GM10847 (cell line): Measurements from ENCODE around the gene MATN4.

Source experiments
- POLR2A ChIP-seq: IDR thresholded peaks from 2 replicates; pipeline ENCODE4 v1.6.1; 2011; ENCODE audit not compliant: insufficient read length; ENCODE audit errors: extremely low read depth

MATN4 gene

GRCh38 chr20:45257161-45257560 lies 50.9 kb downstream of the MATN4 start:
- no peak for TF ChIP-seq POLR2A

DNA sequence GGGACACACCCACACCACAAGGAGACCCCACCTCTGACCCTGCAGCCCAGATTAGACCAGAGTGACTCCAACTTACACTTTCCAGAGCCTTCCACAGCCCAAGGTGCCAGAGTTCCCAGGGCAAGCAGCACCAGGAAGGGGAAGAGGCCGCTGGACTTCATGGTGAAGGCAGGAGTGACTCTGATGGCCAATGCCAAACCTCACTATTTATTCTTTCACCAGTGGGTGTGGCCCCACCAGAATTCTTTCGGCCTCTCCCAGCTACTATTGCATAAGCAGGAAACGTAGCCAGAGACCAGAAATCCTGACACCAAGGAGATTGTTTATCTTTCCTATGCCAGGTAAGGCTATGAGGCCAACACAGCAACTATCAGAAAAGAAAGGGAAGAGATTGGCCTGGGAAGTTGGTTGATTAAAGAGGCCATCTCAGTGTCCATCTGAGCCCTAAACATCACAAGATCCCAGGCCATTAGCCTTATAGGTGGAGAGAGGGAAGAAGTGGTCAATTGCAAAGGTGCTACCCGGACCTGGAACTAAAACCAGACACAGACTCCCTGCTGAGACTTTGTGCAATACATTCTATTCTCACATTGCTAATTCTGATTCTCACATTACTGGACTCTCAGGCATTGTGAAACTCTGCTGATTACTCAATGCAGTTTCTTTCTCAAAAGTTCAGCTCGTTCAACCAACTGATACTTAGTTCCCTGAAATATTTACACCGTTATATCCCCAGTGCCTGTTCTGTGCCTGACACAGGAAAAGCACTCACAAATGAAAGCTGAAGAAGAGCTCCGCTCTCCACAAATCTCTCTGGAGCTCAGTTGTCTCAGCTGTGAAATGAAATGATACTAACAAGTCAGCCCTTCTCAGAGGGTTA lies 53.5 kb downstream of the MATN4 start, which contains the start of gene SLPI:
SLPI (minus strand) TSS at position 182 of the 880 bp plus-strand sequence; CDS start at position 161, 21 bp downstream.
- TF ChIP-seq POLR2A, result no peak

GRCh38 chr20:45253261-45253660 lies 54.8 kb downstream of the MATN4 start:
- TF ChIP-seq POLR2A, result no peak

GRCh38 chr20:45251884-45252560 lies 56.1 kb downstream of the MATN4 start:
- no peak for TF ChIP-seq POLR2A

DNA sequence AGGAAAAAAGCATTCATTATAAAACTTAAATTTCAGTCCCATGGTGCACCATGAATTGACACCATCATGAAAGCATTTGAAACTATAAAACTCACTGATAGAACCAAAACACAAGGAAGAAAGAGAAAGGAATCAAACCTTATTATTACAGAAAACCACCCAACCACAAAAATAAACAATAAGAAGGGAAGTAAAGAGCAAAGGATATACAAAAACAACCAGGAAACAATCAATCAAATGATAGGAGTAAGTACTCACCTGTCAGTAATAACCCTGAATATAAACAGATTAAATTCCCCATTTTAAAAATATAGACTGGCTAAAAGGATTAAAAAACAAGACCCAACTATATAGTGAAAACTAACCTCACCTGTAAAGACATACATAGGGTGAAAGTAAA lies 59.5 kb downstream of the MATN4 start:
- TF ChIP-seq POLR2A, result no peak

- no peak for TF ChIP-seq POLR2A
These were observed 60.2 kb downstream of the MATN4 start for GRCh38 chr20:45247865-45248264.

DNA sequence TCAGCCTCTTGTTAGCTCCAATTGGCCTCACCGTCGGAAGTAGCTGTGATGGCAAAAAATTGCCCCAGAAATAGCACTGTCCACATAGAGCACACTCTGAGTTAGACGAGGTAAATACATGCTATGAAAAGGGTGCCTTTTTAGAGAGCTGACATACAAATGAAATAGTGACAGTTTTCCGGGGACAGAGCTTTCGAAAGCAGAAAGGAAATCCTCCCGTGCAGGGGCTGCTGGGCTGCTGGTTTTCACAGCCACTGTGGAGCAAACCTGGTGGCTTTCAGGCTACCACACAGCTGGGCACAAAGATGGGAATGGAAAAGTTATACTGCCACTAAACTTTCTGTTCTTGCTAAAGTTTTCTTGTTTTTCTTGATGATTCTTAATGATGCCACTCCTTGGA lies 62.0 kb downstream of the MATN4 start:
- no peak for TF ChIP-seq POLR2A
